GM19372 (cell line): Measurements from ENCODE around the gene ATXN2.

Experiments used
- ATAC-seq: cut with Tn5 transposase; IDR thresholded peaks from one replicate; pipeline ENCODE4 v1.9.1; 2021; ENCODE audit warnings: mild to moderate bottlenecking, low read depth, moderate library complexity; ENCODE audit not compliant: unreplicated experiment

ATXN2 gene

DNA sequence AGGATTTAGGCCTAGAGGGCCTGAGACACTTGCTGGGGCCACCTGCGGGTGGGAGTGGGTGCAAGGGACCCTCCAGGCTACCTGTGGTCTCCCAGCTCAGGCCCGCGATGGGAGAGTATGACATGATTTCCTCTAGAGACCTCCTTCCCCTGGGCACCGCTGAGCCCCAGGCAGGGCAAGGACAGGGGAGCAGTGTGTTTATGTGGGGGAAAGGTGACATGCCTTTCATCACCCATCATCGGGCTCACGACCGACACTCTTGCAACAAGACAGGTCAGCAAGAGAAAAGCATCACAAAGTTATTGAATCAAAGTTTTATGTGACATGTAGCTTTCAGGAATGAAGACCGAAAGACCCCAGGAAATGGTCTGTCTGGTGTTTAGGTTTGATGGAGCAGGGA is 173.5 kb downstream of the ATXN2 start:
- ATAC-seq = no peak

DNA sequence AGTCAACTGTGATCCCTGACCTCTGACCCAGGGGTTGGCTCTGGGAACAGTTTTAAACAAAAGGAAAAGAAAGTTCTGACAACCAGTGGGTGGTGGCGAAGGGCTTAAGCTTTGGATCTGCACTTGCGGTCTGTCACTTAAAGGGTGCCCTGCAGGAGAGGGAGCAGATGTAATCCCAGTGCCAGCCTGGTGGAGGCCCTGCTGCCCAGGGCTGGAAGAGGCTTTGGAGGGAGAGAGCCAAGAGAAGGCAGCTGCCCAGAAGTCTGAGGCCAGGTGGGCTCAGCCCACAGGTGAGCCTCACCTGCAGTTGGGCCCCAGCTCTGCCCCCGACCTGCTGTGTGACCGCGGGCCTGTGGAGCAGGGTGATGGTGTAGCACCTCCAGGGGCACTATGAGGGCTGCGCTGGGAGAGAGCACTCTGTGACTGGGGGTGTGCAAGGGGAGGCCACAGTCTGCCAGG is 174.3 kb downstream of the ATXN2 start:
- ATAC-seq = no peak

DNA sequence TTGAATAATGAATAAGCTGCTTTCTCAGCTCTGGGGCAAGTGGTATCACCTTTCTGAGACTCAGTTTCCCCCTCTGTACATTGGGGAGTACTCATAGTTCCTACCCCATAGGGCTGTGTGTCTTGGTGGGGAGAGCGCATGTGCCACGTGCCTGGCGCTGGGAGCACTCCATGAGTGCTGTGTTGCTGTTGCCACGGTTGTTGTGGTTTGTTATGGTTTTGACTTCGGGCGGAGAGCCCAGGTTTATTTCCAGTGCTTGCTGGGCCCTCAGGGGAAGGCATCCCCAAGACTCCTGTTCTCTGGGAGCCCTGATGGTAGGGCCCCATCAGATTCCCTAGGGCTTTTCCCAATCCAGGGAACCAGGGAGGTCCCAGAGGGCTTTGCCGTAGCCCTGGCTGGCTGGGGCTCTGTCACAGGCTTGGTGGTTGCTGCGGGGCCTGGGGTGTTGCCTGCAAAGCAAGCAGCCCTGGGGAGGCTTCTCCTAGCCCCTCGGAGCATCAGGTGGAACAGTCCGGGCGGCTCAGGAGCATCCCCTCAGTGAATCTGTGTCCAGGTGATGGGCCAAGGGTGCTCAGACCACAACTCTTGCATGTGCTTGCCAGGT is 174.8 kb downstream of the ATXN2 start:
- no peak for ATAC-seq

DNA sequence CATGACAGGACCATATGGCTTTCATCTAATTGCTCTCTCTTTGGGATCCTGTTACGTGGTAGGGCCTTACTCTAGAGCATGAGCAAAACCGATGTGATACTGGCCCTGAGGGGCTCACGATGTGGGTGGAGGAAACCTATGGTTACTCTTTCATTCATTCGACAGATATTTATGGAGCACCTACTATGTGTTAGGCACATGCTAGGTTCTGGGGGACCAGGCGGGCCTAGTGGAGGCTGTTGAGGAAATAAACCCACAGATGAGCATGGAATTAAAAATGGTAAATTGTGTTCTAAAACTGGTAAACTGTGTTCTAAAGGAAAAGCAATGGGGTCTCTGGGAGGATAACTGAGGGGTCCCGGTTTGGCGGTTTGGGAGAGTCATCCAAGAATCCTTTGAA is 178.6 kb downstream of the ATXN2 start:
- ATAC-seq = no peak

DNA sequence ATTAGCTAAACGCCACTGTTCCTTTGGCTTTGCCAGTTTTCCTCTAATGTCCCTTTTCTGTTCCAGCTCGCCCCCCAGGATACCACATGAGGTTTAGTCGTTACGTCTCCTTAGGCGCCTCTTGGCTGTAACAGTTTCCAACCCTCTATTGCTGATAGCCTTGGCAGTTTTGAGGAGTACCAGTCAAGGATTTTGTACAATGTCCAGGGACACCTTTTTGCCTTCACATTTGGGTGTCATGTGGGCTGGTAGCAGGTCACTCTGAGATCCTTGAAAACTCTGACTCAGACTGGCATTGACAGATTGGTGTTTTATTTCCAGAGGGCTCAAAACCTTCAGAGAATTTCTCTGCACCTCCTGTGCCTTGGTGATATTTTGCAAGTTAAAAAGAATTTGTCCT is 179.3 kb downstream of the ATXN2 start:
- ATAC-seq = no peak

DNA sequence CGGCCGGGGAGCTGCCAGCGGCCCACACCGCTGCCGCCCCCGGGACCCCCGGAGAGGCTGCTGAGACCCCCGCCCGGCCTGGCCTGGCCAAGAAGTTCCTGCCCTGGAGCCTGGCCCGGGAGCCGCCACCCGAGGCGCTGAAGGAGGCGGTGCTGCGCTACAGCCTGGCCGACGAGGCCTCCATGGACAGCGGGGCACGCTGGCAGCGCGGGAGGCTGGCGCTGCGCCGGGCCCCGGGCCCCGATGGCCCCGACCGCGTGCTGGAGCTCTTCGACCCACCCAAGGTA is 180.6 kb downstream of the ATXN2 start:
- ATAC-seq = no peak

DNA sequence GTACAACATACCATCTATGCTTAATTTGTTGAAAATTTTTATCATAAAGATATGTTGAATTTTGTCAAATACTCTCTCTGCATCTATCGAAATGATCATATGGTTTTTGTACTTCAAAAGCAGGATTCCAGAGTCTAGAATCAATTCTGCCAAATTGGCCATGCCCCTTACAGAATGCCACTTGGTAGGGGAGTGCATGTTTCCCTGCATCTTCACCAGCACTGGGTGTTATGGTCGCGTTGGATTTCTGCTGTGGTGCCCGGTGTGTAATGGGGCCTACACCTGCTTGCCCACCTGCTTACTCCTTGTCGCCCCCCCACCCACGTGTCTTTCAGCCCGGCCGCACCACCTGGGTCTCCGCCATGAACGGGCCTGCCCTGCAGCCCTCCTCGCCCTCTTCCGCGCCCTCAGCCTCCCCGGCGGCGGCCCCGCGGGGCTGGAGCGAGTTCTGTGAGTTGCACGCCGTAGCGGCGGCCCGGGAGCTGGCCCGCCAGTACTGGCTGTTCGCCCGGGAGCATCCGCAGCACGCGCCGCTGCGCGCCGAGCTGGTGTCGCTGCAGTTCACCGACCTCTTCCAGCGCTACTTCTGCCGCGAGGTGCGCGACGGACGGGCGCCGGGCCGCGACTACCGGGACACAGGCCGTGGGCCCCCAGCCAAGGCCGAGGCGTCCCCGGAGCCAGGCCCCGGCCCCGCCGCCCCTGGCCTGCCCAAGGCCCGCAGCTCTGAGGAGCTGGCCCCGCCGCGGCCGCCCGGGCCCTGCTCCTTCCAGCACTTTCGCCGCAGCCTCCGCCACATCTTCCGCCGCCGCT is 181.1 kb downstream of the ATXN2 start:
- no peak for ATAC-seq

DNA sequence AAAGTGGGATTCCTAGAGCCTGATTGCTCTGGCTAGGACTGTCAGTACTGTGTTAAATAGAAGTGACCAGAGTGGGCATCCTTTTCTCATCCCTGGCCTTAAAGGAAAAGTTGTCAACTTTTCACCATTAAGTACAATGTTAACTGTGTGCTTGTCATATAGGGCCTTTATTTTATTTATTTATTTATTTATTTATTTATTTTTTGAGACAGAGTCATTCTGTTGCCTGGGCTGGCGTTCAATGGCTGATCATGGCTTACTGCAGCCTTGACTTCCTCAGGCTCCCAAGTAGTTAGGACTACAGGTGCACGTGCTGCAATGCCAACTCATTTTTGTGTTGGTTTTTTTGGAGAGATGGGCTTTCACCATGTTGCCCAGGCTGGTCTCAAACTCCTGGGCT is 181.8 kb downstream of the ATXN2 start:
- ATAC-seq = no peak

DNA sequence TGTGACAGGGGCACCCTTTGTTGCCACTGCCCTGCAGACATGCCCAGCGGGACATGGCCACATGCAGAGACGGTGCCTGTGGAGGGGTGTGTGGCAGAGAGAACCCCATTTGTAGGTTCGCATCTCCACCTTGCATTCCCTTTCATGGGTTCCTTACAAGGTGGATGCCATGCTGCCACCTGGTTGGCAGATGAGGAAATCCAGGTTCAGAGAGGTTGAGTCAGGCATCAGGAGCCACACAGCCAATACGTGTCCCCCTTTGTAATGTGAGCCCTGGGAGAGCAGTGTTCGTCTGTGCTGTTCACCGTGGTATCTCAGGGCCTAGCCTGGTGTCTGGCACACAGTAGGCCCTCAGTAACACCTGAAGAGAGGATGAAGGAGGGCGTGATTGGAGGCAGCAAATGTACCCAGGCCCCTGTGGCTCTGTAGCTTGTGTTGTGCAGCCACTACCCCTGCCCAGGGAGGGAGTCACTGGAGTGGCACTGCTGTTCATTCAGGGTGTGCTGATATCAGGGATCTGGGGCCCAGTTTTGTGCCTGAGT is 184.3 kb downstream of the ATXN2 start:
- ATAC-seq = no peak

DNA sequence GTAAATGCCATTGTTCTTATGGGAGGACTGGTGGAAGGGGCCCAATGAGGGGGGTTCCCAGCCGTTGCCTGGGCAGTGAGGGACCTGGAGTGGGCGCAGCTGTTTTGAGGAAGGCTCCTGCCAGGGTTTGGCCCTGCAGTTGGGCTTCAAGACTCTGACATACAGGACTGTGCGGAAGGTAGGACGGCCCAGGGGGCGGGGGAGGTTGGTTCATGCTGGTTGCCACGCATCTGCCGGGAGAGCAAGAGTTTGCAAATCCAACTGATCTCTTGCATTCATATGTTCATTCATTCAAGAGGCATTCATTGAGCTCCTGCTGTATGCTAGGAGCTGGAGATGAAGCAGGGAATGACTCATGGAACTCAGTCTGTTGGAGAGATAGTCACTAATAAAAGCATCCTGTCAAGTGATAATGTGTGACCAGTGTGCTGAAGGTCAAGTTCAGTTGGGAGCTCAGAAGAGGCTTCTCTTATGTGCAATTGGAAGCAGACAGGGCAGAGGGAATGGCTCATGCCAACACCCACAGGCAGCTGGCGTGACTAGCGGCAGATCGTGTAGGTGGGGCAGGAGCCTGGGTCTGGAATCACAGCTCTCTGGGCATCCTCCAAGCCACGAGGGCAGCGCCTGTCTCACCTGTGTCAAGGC is 185.6 kb downstream of the ATXN2 start:
- no peak for ATAC-seq

DNA sequence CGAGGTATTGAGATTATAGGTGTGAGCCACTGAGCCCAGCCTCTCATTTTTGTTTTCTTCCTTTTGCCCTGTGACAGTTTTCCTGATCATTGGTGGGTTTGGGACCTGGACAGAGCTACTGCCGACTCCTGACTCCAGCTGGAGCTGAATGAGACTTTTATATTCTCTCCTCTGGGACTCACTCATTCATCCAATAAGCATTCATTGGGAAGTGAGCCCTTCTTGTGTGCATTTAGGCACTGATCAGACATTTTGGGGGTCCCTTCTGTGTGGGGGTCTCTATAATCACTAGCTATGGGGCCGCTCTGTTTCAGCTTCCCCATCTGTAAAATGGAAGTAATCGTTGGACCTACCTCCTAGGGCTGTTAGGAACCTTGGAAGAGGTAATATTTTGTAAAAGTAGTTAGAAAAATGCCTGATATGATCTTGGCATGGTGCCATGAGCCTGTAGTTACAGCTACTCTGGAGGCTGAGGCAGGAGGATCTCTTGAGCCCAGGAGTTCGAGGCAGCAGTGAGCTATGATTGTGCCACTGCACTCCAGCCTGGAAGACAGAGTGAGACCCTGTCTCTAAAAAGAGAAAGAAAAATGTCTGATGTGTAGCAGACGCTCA is 186.2 kb downstream of the ATXN2 start:
- no peak for ATAC-seq

DNA sequence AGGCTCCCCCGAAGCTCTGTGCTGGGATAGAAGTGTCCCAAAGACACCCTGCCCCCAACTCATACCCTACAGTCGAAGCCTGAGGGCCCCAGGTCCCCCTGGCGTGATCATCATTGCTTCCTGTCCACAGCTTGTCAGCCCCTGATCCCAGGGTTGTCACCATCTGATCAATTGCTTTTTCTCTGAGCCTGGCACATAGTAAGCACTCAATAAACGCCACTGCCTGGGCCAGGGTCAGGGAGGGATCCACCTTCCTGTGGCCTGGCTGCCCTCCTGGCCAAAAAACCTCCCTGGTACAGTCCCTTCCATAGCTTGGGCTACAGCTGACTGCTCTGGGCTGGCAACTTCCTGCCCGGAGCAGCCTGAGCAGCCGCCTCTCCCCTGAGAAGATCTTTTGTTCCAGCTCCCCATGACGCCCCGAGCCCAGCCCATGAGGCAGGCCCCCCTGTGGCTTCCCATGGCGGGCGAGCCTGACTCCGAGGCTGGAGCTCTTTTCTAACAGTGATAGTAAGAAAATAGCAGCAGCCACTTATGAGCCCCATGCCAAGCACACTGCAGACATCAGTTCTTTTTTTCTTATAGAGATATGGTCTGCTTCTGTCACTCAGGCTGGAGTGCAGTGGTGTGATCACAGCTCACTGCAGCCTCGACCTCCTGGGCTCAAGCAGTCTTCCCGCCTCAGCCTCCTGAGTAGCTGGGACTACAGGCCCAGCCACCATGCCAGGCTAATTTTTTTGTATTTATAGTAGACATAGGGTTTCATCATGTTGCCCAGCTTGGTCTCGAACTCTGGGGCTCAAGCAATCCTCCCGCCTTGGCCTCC is 186.9 kb downstream of the ATXN2 start:
- no peak for ATAC-seq

DNA sequence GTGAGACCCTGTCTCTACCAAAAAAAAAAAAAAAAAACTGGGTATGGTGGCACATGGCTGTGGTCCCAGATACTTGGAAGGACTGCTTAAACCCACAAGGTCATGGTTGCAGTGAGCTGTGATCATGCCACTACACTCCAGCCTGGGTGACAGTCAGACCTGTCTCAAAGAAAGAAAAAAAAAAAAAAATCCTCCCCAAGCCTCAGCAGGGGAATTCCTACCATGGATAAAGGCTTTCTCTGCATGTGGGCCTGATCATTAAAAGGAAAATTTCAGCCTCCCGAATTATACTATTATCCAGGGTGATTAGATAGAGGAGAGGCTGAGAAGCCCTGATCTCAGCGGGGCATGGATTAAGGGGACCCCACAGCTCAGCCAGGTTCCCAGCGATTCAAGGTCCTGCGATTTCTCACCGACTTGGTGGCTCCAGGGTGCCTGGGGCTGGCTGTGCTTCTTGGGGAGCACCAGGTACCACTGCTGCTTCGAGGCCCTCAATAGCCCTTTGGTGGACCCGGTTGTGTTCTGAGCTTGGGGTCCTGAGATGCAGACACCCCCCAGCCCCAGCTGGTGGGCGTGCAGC is 187.8 kb downstream of the ATXN2 start:
- ATAC-seq = no peak

DNA sequence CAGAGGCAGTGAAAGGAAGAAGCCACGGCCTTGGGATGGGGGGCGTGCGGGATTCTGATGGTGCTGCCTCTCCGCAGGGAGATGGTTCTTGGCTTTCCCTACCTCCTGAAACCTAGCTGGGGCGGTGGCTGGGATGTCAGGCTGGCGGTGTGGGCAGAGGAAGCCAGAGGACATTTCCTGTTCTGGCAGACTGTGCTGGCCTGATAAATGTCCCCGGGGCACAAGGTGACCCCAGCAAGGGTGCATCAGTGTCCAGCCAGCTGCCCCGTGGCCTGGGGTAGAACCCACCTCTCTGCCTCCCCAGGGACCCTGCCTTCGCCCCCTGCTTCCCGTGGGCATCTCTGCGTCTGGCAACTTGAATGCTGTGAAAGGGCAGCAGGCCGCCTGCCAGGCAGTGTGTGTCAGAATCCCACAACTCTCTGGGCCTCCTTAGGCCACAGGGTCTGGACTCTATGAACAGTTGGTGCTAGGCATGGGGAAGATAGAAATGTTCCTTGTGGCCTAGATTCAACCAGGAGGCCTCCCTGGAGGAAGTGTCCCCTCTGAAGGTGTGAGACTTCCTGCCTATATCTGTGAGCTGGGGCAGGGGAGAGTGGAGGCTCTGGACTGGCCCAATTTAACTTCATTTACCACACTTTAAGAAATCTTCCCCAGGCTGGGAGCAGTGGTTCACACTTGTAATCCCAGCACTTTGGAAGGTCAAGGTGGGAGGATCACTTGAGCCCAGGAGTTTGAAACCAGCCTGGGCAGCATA is 188.5 kb downstream of the ATXN2 start:
- no peak for ATAC-seq

DNA sequence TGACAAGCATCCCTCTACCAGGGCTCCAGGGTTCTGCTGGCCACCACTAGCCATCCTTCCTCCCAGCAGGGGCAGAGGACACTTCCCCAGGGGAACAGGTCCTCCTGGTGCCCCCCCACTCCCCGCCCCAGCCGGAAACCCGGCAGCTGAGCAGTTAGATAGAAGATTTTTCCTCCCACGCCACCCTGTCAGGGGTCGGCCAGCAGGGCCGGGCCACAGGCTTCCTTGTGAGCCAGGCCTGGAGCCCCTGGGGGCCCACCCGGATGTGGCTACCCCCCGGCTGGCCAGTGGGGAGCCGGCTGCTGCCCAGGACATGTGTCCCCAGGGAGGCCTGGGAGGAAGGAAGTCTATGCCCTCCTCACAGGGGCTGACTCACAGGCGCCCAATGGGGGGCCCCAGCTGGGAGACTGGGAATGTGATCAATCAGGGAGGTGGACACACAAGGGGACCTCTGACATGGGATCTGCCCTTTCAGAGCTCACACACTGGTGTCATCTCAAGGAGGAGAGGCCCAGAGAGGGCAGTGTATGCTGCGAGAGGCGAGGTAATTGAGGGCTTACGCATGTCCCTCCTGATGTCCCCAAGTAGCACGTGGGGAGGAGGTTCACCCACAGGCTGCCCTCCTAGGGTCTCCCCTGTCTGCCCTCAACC is 189.2 kb downstream of the ATXN2 start:
- no peak for ATAC-seq

DNA sequence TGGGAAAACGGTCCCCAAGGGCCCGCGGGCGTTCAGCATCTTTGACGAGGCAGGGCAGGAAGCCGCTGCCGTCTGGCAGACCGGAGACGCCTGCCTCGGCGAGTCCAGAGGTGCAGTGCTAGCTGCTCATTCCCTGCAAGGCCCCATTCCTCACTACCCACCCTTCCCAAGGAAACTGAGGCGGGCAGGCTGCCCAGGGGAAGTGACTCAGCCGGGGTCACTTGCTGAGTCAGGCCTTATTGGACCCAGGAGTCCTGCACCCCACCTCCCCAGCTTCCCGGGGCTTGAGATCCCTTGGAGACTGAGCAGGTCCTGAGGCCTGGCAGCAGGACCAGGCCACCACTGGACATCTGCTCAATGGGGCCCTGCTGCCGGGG is 189.7 kb downstream of the ATXN2 start:
- ATAC-seq = no peak

DNA sequence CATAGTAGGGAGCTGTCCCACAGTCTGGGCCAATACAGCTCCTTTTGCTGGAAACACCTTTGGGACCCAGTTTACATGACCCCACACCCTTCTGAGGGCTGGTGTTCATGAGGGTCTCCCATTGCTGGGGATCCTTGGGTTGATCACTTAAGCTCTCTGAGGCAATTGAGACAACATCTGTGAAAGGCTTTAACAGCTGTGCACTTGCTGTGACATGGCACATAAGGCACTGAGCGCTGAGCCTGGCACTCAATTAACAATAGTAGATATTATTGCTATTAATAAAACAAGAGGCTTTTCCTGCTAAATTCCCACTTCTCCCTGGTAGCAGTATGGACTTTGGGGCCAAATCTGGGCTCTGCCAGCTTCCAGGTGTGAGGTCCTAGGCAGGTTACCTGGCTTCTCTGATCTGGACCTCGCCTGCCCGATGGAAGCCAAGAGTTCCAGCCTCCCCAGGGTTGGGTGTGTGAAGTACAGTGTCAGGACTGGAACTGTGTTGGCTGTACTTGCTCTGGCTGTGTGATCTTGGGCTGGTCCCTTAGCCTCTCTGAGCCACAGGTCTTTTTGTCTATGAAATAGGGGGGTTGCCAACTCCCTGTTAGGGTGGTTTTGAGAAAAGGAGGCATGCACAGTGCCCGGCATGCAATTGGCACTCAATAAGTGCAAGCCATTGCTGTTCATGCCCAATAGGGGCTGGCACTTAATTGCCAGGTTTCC is 190.3 kb downstream of the ATXN2 start:
- ATAC-seq = no peak

DNA sequence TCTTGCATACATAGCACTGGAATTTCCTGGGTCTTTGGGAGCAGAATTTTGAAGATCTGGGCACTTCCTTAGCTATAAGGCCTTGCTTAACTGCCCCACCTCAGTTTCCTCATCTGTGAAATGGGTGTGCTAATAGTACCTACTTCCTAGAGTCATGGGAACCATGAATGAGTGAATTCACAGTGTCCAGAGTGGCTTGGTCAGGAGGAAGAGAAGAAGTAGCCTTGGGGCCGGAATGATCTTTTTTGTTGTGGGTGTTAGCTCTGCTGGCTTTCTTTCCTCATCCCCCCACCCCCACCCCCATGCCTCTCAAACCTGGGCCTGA is 191.0 kb downstream of the ATXN2 start:
- ATAC-seq = no peak
